Glutamatergic neuron (in vitro differentiated cells): ENCODE measurements around the gene CMPK2. TPM values are rescaled to one million over a fixed set of nuclear protein-coding genes. Genes with fewer than 3 reads are reported as not detected.
A peak's percentile ranks its signal among the peaks of the same experiment; 100 is the strongest.

Experiments
- DNase-seq: peaks from one replicate; pipeline ENCODE4 v3.0.0; 2022
- H3K27ac Mint-ChIP-seq: one replicate; pipeline ENCODE4 v1.8.0; 2020; ENCODE audit warnings: mild to moderate bottlenecking, mixed read lengths, inconsistent platforms; ENCODE audit not compliant: unreplicated experiment
- H3K27me3 Mint-ChIP-seq: one replicate; pipeline ENCODE4 v1.8.0; 2020; ENCODE audit warnings: mild to moderate bottlenecking, moderate library complexity, mixed read lengths, inconsistent platforms; ENCODE audit not compliant: unreplicated experiment
- H3K36me3 Mint-ChIP-seq: one replicate; pipeline ENCODE4 v1.8.0; 2020; ENCODE audit warnings: mild to moderate bottlenecking, mixed read lengths, inconsistent platforms; ENCODE audit not compliant: unreplicated experiment
- H3K4me1 Mint-ChIP-seq: one replicate; pipeline ENCODE4 v1.8.0; 2020; ENCODE audit warnings: mild to moderate bottlenecking, low read depth, mixed read lengths, inconsistent platforms; ENCODE audit not compliant: unreplicated experiment
- H3K4me3 Mint-ChIP-seq: one replicate; pipeline ENCODE4 v1.8.0; 2020; ENCODE audit warnings: mild to moderate bottlenecking, mixed read lengths, inconsistent platforms; ENCODE audit not compliant: unreplicated experiment
- H3K9me3 Mint-ChIP-seq: one replicate; pipeline ENCODE4 v1.8.0; 2020; ENCODE audit warnings: mild to moderate bottlenecking, moderate library complexity, mixed read lengths, inconsistent platforms; ENCODE audit not compliant: unreplicated experiment
- total RNA-seq: library from RNA; stranded (reverse); fragmentation: NEBNext Ultra II Directional; extraction: Animal tissue kit (Norgen Biotek cat#: 25700); gene quantifications from one replicate; pipeline ENCODE4 v1.2.1, GENCODE V29; 2021; ENCODE audit not compliant: unreplicated experiment
- TF ChIP-seq, protein P1 (sequence below): fragments of 200-600 bp; sonication (generic); IDR thresholded peaks from one replicate; pipeline ENCODE4 v1.5.0; 2021; ENCODE audit not compliant: partially characterized antibody, unreplicated experiment

The CMPK2 gene
- total RNA-seq, 1 donor from 2014 or later, result 0.81 TPM

- Mint-ChIP-seq H3K4me3 (no peak overlapping the region), H3K9me3 (no peaks in the 10 kb centered on the region), H3K36me3 (peaks cover 9% of the 10 kb centered on the region), H3K4me1 (no peaks in the 10 kb centered on the region), H3K27ac (no peak overlapping the region), H3K27me3 (no peaks in the 10 kb centered on the region)
- no peak for DNase-seq
- TF ChIP-seq, protein P1, sequence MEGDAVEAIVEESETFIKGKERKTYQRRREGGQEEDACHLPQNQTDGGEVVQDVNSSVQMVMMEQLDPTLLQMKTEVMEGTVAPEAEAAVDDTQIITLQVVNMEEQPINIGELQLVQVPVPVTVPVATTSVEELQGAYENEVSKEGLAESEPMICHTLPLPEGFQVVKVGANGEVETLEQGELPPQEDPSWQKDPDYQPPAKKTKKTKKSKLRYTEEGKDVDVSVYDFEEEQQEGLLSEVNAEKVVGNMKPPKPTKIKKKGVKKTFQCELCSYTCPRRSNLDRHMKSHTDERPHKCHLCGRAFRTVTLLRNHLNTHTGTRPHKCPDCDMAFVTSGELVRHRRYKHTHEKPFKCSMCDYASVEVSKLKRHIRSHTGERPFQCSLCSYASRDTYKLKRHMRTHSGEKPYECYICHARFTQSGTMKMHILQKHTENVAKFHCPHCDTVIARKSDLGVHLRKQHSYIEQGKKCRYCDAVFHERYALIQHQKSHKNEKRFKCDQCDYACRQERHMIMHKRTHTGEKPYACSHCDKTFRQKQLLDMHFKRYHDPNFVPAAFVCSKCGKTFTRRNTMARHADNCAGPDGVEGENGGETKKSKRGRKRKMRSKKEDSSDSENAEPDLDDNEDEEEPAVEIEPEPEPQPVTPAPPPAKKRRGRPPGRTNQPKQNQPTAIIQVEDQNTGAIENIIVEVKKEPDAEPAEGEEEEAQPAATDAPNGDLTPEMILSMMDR, result no peak
These were observed 6.7 kb upstream of the CMPK2 start for GRCh38 chr2:6872394-6872793.

DNA sequence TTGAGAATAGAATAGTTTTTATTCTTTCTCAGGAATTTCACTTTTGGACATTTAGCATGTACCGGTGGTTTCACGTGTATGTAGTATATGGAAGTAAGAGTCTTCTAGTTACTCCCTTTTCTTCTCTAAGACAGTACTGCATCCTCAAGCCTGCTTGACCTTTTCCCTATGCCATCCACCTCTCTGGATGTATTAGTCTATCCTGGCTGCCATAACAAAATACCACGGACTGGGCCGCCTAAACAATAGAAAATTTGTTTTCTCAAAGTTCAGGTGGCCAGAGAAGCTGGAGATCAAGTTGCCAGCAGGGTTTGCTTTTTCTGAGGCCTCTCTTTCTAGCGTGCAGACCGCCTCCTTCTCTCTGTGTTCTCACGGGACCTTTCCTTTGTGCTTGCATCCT, 1.3 kb upstream of the CMPK2 start:
- Mint-ChIP-seq H3K27me3 (peaks cover 11% of the 10 kb centered on the region), H3K4me3 (no peak overlapping the region), H3K36me3 (no peaks in the 10 kb centered on the region)

DNA sequence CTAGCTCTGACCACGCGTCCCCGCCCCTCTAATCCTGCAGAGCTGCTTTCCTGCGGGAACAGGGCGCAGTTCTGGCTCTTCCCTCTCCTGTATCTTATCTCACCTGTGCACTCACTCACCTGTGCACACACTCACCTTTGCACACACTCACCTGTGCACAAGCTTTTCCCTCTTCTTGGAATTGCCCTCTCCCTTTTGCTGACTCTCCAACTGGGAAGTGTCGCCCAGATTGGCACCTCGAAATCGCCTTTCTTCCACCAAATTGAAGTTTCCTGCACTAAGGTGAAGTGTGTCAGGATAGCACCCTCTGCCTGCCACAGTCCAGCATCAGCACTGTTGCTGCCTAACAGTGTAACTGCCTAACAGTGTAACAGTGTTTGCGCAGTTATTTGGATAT, 566 bp upstream of the CMPK2 start:
- peaks cover 12% of the 10 kb centered on the region for H3K4me1 Mint-ChIP-seq
- DNase-seq, result peak; percentile 22
- peak overlapping the region; percentile 25 for H3K27ac Mint-ChIP-seq

More for the DNA sequence above, 1.3 kb upstream of the CMPK2 start:
- Mint-ChIP-seq H3K27ac (no peak overlapping the region), H3K9me3 (peaks cover 10% of the 10 kb centered on the region), H3K4me1 (peaks cover 12% of the 10 kb centered on the region)
- no peak for DNase-seq
- TF ChIP-seq, protein P1, result no peak

GRCh38 chr2:6864923-6865345, 773 bp downstream of the CMPK2 start:
- H3K4me1 Mint-ChIP-seq, result peaks cover 12% of the 10 kb centered on the region
- H3K27ac Mint-ChIP-seq, result peak overlapping the region; percentile 17
- TF ChIP-seq, protein P1, result no peak
- DNase-seq, result no peak
- no peak overlapping the region for H3K4me3 Mint-ChIP-seq
- peaks cover 12% of the 10 kb centered on the region for H3K9me3 Mint-ChIP-seq
- peaks cover 14% of the 10 kb centered on the region for H3K27me3 Mint-ChIP-seq
- H3K36me3 Mint-ChIP-seq, result peaks cover 12% of the 10 kb centered on the region

More for the DNA sequence above, 566 bp upstream of the CMPK2 start:
- H3K9me3 Mint-ChIP-seq, result peaks cover 10% of the 10 kb centered on the region
- H3K36me3 Mint-ChIP-seq, result peaks cover 5% of the 10 kb centered on the region
- H3K27me3 Mint-ChIP-seq, result peaks cover 14% of the 10 kb centered on the region
- TF ChIP-seq, protein P1, result no peak
- peak overlapping the region; percentile 96 for H3K4me3 Mint-ChIP-seq

DNA sequence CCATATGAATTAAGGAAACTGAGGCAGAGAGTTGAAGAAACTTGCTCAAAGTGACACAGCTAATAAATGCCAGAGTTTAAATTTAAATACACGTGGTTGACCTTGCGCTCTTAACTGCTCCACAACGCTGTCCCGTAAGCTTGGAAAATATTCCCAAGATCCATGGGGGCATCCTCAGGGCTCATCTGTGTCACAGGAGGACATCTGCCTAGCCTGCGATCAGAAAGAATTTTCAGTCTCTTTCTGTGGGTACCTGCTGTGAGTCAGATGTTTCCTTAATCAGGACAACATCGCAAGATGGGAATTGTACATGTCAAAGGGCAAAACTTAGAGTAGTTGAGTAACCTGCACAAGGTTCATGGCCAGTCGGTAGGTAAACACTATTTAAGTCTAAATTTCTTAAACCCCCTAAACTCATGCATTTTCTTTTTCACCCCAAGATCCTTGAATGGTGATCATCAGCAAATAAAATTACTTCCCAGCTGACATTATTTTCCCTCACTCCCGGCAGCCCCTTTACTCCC, 1.4 kb downstream of the CMPK2 start:
- peaks cover 12% of the 10 kb centered on the region for H3K9me3 Mint-ChIP-seq
- peak overlapping the region; percentile 81 for H3K4me3 Mint-ChIP-seq
- TF ChIP-seq, protein P1, result no peak
- peaks cover 12% of the 10 kb centered on the region for H3K4me1 Mint-ChIP-seq
- H3K27me3 Mint-ChIP-seq, result peaks cover 14% of the 10 kb centered on the region
- H3K36me3 Mint-ChIP-seq, result peaks cover 12% of the 10 kb centered on the region
- no peak for DNase-seq
- H3K27ac Mint-ChIP-seq, result peak overlapping the region; percentile 17
